C4-2B (cell line): ENCODE results near the gene ZNF688.

Experiments used
- CTCF ChIP-seq: fragments of 450-650 bp; conservative IDR thresholded peaks from 2 replicates; pipeline ENCODE4 v1.5.1; 2017; ENCODE audit warnings: mild to moderate bottlenecking
- ZFX ChIP-seq: fragments of 450-650 bp; IDR thresholded peaks from 2 replicates; pipeline ENCODE4 v1.6.1; 2017

DNA sequence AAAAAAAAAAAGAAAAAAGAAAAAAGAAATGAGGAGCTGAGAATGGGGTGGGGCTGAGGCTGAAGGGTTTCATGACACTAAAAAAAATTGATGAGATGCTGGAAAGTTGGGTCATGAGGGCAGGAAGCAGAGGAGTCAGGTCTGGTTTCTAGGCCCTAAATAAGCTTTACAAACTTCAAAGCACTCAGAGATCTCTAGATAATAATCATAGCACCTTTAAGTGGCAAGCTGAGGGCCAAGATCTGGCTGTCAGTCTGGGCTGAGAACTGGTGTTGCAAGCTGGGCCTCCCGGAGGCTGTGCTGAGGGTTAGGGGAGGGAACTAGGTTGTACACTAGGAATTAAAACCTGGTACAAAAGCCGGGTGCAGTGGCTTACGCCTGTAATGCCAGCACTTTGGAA lies 19.7 kb downstream of the ZNF688 start:
- TF ChIP-seq CTCF (no peak), ZFX (no peak)
